Parathyroid adenoma (tissue), 2 donors: ENCODE measurements around the gene MACROH2A2.

Source experiments
- H2AFZ ChIP-seq: fragments of 300-600 bp; sonication (generic); one replicate; pipeline ENCODE4 v1.7.0; 2017; ENCODE audit warnings: antibody characterized with exemption, mild to moderate bottlenecking
- H3K27ac ChIP-seq: fragments of 300-600 bp; sonication (generic); one replicate; pipeline ENCODE4 v1.7.0; 2017
- H3K27me3 ChIP-seq: fragments of 300-600 bp; sonication (generic); one replicate; pipeline ENCODE4 v1.7.0; 2017; ENCODE audit warnings: low read length; ENCODE audit not compliant: control insufficient read depth, insufficient read depth
- H3K36me3 ChIP-seq: fragments of 300-600 bp; sonication (generic); one replicate; pipeline ENCODE4 v1.7.0; 2017; ENCODE audit warnings: low read length; ENCODE audit not compliant: control insufficient read depth, insufficient read depth
- H3K4me1 ChIP-seq: fragments of 300-600 bp; sonication (generic); one replicate; pipeline ENCODE4 v1.7.0; 2017; ENCODE audit warnings: control low read depth
- H3K4me2 ChIP-seq: fragments of 300-600 bp; sonication (generic); one replicate; pipeline ENCODE4 v1.7.0; 2017; ENCODE audit warnings: low read length
- H3K4me3 ChIP-seq: fragments of 300-600 bp; sonication (generic); one replicate; pipeline ENCODE4 v1.7.0; 2017; ENCODE audit warnings: low read depth, low read length
- H3K79me2 ChIP-seq: fragments of 300-600 bp; sonication (generic); one replicate; pipeline ENCODE4 v1.7.0; 2017; ENCODE audit warnings: control low read depth
- H3K9ac ChIP-seq: fragments of 300-600 bp; sonication (generic); one replicate; pipeline ENCODE4 v1.7.0; 2017; ENCODE audit warnings: mild to moderate bottlenecking
- H3K9me3 ChIP-seq: fragments of 300-600 bp; sonication (generic); one replicate; pipeline ENCODE4 v1.7.0; 2017; ENCODE audit warnings: low read length; ENCODE audit not compliant: control insufficient read depth
- CTCF ChIP-seq: fragments of 300-600 bp; sonication (generic); IDR thresholded peaks from one replicate; pipeline ENCODE4 v1.7.0; 2017; ENCODE audit warnings: antibody characterized with exemption, mild to moderate bottlenecking
- donor health status: primary hyperparathyroidism.

MACROH2A2 gene

GRCh38 chr10:70054902-70055301, 2.3 kb downstream of the MACROH2A2 start:
- Histone ChIP-seq H3K36me3 (no peaks in the 10 kb centered on the region), H2AFZ (no peak overlapping the region), H3K4me2 (no peak overlapping the region), H3K27ac (no peak overlapping the region), H3K9ac (no peak overlapping the region), H3K4me3 (no peak overlapping the region), H3K27me3 (no peaks in the 10 kb centered on the region), H3K9me3 (no peaks in the 10 kb centered on the region), H3K4me1 (peaks cover 6% of the 10 kb centered on the region), H3K79me2 (peaks cover 2% of the 10 kb centered on the region)
- TF ChIP-seq CTCF = no peak

GRCh38 chr10:70055550-70055949, 2.9 kb downstream of the MACROH2A2 start:
- no peak overlapping the region for H2AFZ ChIP-seq
- no peaks in the 10 kb centered on the region for H3K9me3 ChIP-seq
- H3K4me2 ChIP-seq = no peak overlapping the region
- no peaks in the 10 kb centered on the region for H3K27me3 ChIP-seq
- peaks cover 2% of the 10 kb centered on the region for H3K79me2 ChIP-seq
- H3K4me1 ChIP-seq = peaks cover 6% of the 10 kb centered on the region
- no peak overlapping the region for H3K9ac ChIP-seq
- no peak overlapping the region for H3K27ac ChIP-seq
- no peaks in the 10 kb centered on the region for H3K36me3 ChIP-seq
- no peak overlapping the region for H3K4me3 ChIP-seq
- no peak for TF ChIP-seq CTCF

- no peak overlapping the region for H3K4me2 ChIP-seq
- no peak overlapping the region for H2AFZ ChIP-seq
- no peaks in the 10 kb centered on the region for H3K27me3 ChIP-seq
- H3K79me2 ChIP-seq = peaks cover 5% of the 10 kb centered on the region
- H3K4me1 ChIP-seq = no peaks in the 10 kb centered on the region
- no peak overlapping the region for H3K4me3 ChIP-seq
- no peak overlapping the region for H3K9ac ChIP-seq
- H3K9me3 ChIP-seq = no peaks in the 10 kb centered on the region
- no peaks in the 10 kb centered on the region for H3K36me3 ChIP-seq
- H3K27ac ChIP-seq = no peak overlapping the region
- no peak for TF ChIP-seq CTCF
Observed at GRCh38 chr10:70057306-70057705, 4.7 kb downstream of the MACROH2A2 start.

- Histone ChIP-seq H3K9me3 (no peaks in the 10 kb centered on the region), H3K79me2 (peaks cover 2% of the 10 kb centered on the region), H3K36me3 (no peaks in the 10 kb centered on the region), H3K27ac (no peak overlapping the region), H3K4me3 (no peak overlapping the region), H3K4me1 (no peaks in the 10 kb centered on the region), H2AFZ (no peak overlapping the region), H3K27me3 (no peaks in the 10 kb centered on the region), H3K4me2 (no peak overlapping the region), H3K9ac (no peak overlapping the region)
- TF ChIP-seq CTCF = no peak
Observed at GRCh38 chr10:70060389-70060788, 7.7 kb downstream of the MACROH2A2 start.

GRCh38 chr10:70063418-70064098, 10.9 kb downstream of the MACROH2A2 start:
- Histone ChIP-seq H3K79me2 (peaks cover 4% of the 10 kb centered on the region), H3K4me3 (no peak overlapping the region), H3K9me3 (no peaks in the 10 kb centered on the region), H2AFZ (no peak overlapping the region), H3K4me2 (no peak overlapping the region), H3K27me3 (no peaks in the 10 kb centered on the region), H3K9ac (no peak overlapping the region), H3K36me3 (no peaks in the 10 kb centered on the region), H3K4me1 (no peaks in the 10 kb centered on the region), H3K27ac (no peak overlapping the region)
- no peak for TF ChIP-seq CTCF
